Body of pancreas (tissue), 4 donors: ENCODE results near the gene RAP1A.

Experiments used
- POLR2A ChIP-seq, 3 donors: fragments of 450-650 bp; IDR thresholded peaks; one replicate each; pipeline ENCODE4 v1.6.1; 2016; ENCODE audit warnings: antibody characterized with exemption in 3 of 3, mild to moderate bottlenecking in 2 of 3
- TF ChIP-seq, protein P1 (sequence below), 7 experiments: fragments of 450-650 bp in 4 of 7; fragments of 200-600 bp in 3 of 7; sonication (generic) in 3 of 7; IDR thresholded peaks; one replicate each; pipeline ENCODE4 v1.5.1; 2016 to 2019; ENCODE audit warnings: antibody characterized with exemption in 7 of 7

DNA sequence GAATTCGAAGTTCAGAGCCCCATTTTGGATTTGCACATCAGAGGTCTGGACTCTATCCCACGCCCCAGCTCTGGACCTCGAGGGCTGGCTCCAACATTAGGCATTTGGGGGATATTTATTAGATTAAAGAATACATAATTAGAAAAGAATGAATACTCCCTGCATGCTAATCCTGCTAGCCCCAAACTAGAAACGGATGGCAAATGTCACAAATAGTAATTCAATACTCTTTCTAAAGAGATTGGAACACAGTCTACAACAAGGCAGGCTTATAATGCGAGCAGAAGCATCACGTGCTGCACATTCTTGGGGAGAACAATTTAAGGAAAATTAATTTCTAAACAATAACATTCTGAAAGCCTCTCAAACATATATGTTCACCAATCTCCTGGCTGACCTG, 27.7 kb upstream of the RAP1A start:
- TF ChIP-seq, protein P1, sequence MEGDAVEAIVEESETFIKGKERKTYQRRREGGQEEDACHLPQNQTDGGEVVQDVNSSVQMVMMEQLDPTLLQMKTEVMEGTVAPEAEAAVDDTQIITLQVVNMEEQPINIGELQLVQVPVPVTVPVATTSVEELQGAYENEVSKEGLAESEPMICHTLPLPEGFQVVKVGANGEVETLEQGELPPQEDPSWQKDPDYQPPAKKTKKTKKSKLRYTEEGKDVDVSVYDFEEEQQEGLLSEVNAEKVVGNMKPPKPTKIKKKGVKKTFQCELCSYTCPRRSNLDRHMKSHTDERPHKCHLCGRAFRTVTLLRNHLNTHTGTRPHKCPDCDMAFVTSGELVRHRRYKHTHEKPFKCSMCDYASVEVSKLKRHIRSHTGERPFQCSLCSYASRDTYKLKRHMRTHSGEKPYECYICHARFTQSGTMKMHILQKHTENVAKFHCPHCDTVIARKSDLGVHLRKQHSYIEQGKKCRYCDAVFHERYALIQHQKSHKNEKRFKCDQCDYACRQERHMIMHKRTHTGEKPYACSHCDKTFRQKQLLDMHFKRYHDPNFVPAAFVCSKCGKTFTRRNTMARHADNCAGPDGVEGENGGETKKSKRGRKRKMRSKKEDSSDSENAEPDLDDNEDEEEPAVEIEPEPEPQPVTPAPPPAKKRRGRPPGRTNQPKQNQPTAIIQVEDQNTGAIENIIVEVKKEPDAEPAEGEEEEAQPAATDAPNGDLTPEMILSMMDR (IDR thresholded peaks at IDR 0.05) = no peak
- TF ChIP-seq POLR2A (IDR thresholded peaks at IDR 0.05) = no peak
